HS-27A (cell line): ENCODE results near the gene B4GALT5.
"Not testable (repeated sequence)": the region's sequence is repeated elsewhere in the genome, so short reads cannot be mapped to it uniquely, and the experiment has no call there.

ENCODE experiments used
- DNase-seq: peaks from one replicate; pipeline ENCODE4 v3.0.0-alpha.2; 2012; ENCODE audit warnings: low read depth, missing footprints

The B4GALT5 gene

DNA sequence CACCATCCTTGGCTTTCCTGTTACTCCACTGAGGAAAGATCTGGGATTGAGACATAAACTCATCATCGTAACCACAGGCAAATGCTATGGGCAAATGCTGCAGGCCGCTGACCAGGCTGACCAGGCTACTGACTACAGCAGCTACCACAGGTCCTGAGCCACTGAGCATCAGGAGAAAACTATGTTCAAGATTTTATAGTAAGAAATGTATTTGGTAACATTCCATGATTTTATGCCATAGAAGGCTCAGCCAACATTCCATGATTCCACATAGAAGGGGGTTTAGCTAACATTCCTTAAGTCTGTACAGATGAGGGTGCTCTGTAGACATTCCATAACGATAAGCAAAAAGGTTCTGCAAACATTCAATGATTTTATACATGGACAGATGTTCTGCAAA lies 16.1 kb upstream of the B4GALT5 start:
- DNase-seq: no peak

DNA sequence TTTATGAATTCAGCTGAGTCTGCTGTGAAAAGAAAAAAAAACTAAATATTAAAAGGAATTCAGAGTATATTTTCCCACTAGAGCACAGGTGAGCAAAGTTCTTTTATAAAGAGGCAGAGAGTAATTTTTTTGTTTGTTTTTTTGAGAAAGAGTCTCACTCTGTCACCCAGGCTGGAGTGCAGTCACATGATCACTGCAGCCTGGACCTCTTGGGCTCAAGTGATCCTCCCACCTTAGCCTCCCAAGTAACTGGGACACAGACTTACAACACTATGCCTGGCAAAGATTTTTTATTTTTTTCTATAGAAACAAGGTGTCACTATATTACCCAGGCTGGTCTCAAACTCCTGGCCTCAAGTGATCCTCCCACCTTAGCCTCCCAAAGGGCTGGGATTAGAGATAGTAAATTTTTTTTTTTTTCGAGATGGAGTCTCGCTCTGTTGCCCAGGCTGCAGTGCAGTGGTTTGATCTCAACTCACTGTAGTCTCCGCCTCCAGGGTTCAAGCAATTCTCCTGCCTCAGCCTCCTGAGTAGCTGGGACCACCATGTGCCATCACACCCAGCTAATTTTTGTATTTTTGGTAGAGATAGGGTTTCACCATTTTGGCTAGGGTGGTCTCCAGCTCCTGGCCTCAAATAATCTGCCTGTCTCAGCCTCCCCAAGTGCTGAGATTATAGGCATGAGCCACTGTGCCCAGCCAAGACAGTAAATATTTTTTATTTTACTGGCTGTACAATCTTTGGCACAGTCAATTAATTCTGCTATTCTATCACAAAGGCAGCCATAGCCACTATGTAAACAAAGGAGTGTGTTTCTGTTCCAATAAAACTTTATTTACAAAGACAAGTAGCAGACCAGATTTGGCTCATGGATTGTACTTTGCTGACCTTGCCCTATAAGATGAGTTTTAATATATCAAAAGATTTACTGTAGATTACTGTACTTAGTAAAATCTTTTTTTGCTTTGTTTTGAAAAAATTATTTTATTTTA lies 14.5 kb upstream of the B4GALT5 start:
- DNase-seq: no peak

DNA sequence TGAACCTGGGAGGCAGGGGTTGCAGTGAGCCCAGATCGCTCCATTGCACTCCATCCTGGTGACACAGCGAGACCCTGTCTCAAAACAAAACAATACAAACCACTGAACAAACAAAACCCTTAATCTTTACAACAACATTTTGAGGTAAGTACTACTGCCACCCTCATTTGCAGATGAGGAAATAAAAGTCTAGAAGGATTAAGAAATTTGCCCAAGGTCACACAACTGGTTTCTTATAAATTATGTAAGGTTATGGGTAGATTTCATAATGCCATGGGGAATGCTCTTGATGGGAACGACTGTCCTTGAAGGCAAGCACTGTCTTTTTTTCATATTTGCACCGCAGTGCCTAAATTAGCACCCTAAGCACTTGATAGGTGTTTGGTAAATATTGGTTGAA lies 13.8 kb upstream of the B4GALT5 start:
- no peak for DNase-seq

DNA sequence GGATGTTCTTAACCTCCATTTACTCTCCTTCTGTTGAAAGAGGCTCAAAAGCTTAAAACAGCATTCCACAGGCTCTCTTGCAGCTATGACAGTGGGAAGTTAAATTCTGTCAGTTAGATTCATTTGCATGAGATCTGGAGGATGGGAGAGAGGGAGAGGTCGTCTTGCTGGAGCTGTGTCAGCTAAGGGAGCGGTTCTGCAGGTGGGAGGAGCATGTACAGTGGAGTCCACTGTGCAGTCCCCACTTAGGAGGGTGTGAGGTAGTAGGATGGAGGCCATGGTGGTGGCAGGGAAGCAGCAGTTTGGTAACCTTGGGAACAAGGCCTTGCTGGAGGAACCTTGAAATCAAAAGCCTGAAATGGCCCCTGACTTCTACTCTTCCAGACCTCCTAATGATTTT lies 12.0 kb upstream of the B4GALT5 start:
- no peak for DNase-seq

DNA sequence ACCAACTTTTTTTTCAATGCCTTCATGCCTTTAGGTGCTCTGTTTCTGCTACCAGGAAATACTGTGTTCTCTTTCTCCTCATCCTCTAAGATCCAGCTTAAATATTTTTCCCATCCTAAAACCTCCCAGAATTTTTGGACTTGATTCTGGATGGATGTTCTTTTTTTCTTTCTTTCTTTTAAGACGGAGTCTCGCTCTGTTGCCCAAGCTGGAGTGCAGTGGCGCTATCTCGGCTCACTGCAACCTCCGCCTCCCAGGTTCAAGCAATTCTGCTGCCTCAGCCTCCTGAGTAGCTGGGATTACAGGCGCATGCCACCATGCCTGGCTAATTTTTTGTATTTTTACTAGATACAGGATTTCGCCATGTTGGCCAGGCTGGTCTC lies 11.5 kb upstream of the B4GALT5 start:
- not testable (repeated sequence) for DNase-seq

DNA sequence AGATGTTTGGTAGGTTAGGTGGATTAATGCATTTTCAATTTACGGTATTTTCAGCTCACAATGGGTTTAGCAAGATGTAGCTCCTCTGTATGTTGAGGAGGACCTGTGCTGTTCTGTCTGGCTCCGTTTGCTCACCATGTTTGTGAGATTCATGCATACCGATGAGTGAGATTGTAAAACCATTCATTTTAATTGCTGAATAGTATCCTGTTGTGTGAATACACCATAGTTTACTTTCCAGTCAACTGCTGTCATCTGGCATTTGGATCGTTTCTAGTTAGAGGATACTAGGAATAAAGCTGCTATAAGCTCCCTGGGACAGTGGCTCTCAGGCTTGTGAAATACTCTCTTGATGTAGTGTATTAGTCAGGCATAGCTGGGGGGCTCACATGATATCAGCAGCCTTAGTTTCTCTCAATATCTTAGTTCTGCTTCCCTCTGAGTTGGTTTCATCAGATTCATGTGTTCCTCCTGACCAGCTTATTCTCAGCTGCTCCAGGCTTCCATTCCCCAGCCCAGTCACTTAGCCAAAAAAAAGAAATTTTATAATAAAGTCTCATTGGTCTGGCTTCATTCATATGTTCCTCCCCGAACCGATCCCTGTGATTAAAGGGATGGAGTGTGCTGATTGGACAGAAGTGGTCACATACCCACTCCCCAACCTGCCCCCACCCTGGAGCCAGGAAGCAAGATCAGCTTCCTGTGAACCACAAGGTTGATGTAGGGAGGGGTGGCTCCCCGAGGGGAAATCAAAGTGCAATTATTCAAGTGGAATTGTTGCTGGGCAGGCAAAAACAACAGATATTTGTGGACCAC lies 10.9 kb upstream of the B4GALT5 start:
- DNase-seq: no peak

DNA sequence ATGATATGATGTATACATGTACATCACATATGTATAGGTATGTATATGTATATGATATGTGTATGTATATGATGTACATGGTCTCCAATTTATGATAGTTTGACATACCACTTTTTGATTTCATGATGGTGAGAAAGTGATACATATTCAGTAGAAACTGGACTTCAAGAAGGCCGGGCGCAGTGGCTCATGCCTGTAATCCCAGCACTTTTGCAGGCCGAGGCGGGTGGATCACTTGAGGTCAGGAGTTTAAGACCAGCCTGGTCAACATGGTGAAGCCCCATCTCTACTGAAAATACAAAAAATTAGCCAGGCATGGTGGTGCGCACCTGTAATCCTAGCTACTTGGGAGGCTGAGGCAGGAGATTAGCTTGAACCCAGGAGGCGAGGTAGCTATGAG lies 10.1 kb upstream of the B4GALT5 start:
- DNase-seq: not testable (repeated sequence)

DNA sequence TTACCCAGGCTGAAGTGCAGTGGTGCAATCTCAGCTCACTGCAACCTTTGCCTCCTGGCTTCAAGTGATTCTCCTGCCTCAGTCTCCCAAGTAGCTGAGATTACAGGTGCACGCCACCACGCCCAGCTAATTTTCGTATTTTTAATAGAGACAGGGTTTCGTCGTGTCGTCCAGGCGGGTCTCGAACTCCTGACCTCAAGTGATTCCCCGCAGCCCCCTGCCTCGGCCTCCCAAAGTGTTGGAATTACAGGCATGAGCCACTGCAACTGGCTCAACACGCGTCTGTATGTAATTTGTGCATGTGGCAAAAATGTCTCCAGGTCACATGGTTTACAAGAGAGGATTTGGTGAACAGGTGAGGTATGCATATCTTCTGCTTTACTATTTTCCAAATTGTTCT lies 7.6 kb upstream of the B4GALT5 start:
- DNase-seq: not testable (repeated sequence)

DNA sequence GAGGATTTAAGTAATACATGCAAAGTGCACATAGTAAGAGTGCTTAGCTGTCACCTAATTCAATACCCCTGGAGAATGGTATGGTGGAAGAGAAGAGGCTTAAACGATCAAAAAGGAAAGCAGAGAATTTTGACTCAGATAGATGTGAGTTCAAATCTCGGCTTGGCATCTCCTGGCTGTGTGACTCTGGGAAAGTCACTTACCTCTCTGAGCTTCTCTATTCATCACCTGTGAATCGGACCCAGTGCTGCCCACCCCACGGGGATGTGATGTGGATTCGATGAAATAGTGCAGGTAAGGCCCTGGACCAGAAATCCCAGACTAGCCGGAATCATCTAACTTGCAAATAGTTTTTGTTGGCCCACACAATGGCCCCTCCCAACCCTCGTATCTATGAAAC lies 1.8 kb upstream of the B4GALT5 start:
- no peak for DNase-seq

DNA sequence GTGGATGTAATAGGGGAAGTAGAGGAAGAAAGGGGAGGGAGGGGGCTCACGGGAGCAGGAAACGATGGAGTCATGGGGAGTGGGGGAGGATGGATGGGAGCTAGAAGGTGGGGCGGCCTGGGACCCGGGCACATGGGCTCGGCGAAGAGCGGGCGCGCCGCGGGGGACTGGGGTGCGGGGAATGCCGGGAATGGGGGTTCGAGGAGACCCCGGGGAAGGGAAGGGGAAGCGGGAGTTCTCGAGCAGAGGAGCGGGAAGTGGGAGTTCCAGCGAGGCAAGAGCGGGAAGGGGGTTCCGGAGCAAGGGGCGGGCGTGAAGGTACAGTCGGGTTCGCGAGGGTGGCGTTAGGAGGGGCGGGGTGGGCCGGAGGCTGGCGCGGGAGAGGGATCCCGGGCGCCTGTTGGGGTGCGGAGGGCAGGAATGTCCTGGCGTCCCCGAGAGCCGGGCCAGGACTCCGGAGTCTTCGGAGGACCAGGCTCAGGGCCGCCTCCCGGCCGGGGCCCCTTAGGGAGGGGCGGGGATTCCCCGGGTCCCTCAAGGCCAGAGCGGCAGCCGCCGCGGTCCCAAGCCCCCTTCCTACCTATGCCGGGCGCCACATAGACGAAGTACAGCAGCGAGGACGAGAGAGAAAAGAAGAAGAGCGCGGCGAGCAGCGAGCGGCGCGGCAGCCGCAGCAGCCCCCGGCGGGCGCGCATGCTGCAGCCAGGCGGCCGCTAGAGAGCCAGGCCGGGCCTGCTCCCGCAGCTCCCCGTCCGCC lies 504 bp downstream of the B4GALT5 start:
- no peak for DNase-seq

DNA sequence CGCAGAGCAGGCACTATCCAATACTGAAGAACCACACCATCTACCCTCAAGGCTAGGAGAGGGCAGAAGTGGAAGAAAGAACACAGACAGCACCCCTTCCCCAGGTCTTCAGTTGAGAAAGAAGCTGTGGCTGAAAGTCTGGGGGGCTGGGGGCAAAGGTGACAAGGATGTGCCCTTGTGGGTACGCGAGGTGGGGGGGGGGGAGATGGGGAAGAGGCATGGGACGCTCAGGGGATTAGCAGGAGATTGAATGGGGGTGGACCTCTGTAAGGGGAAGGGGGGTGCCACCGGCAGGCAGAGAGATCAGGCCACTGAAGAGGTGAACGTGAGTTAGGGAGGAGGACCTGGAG lies 1.1 kb downstream of the B4GALT5 start:
- DNase-seq: no peak

DNA sequence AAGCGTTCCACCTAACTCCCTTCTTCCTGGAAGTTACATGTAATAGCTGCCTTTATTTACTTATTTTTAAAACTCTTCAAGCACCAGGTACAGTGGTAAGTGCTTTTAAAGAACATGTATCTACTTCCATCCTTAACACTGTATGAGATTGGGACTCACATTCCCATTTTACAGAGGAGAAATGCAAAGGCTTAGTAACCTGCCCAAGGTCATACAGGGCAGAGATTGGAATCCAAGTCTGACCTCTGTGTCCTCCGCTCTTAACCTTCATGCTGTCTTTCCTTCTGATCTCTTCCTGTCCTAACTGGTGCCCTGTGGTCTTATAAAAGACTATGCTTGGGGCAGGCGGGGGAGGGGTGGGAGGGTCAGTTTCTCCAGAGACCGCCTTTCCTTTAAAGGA lies 1.6 kb downstream of the B4GALT5 start:
- no peak for DNase-seq

DNA sequence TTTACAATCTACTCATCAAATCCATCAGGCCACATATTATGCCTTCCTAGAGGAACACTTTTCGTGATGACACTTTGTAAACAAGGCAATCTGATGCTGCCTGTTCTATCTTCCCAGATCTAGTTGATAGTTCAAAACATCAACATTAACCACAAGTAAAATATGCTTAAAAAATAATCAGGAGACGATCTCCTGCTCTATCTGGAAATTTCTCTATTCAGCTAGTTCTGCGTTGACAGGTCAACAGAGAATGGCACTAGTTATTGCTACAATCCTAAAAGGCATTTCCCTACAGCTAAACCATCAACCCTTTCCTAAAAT lies 2.1 kb downstream of the B4GALT5 start:
- no peak for DNase-seq

DNA sequence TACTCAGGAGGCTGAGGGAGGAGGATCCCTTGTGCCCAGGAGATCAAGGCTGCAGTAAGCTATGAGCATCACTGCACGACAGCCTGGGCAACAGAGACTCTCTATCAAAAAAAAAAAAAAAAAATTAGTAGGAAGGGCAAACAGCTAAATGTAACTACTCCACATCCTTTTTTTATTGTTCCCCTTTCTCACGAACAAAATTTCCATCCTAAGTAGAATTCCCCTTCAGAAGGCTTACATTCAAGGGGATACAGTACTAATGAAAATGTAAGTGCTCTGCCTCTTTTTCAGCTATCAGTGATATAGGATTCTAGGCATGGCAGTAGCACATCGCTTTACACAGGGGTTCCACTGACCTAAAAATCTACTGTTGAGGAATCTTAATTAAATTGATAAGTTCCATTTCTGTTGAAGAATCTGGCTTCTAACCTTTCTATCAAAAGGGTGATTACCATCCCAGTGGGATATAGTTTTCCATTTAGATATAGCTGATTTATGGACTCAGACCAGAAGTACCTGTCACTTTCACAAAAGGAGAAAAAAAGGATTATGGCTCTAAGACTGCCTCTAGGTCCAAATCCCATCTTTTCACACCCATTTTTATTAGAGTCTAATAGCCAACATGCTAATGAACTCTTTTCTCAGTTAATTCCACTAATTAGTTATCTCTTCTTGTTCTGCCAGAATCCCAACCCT lies 2.6 kb downstream of the B4GALT5 start:
- DNase-seq: no peak

DNA sequence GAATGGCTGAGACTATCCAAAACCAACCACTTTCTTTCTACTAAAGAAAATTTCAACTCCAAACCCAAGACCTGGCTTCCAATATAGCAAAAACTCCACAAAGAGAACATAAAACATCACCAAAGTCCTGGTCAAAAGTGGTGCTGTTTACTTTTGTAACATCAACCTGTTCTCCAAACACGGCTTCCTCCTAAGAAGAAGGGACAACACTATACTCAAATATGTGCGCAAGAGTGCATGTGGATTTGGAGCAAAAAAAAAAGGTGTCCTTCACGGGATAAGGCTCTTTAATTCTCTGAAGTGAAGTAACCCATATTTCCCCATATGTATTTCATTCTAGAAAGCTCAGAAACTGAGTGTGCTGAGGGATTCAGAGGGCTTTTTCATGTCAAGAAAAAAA lies 6.6 kb downstream of the B4GALT5 start:
- DNase-seq: no peak

DNA sequence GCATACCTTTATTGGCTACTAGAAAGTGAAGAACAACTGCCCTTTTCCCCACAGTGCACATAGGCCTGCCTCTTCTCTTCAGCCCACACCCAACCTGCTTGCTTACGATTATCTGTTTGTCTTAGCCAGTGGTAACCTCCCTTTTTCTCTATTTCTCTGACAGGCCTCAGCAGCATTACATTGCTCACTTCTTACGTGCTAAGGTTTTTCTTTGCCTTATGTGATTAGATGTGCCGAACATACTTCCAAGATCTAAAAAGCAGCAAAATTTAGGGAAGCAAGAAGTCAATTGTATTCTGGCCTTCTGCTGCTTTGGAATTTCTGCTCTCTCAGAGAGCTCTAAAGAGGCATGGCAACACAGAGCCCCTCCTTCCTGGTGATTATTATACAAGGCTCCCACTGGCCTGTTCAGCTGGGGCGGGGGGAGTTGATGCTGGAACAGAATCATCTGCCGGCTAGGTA lies 7.0 kb downstream of the B4GALT5 start:
- DNase-seq: no peak

DNA sequence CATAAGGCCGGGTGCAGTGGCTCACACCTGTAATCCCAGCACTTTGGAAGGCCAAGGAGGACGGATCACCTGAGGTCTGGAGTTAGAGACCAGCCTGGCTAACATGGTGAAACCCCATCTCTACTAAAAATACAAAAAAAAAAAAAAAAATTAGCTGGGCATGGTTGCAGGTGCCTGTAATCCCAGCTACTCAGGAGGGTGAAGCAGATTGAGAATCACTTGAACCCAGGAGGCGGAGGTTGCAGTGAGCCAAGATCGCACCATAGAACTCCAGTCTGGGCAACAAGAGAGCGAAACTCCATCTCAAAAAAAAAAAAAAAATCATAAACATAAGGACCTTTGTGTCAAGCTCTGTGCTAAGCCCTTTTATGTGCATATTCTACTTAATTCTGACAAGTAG lies 7.8 kb downstream of the B4GALT5 start:
- not testable (repeated sequence) for DNase-seq

DNA sequence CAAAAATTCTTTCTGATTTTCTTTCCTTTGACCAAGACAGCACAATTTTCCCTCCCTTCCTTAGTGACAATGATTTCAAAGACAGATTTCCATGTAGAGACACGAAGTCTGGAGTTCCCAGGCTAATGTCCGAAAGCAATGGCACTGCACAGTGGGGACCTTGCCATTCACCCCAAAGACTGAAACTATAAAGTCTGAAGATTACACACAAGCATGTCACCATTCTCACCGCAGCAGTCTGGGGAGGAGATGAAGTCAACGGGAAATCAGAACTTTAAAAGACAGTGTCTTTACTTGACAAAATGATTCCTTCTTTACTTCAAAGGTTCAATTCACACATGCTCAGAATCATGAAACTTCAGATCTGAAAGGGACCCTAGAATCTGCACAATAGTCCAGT lies 8.3 kb downstream of the B4GALT5 start:
- no peak for DNase-seq

DNA sequence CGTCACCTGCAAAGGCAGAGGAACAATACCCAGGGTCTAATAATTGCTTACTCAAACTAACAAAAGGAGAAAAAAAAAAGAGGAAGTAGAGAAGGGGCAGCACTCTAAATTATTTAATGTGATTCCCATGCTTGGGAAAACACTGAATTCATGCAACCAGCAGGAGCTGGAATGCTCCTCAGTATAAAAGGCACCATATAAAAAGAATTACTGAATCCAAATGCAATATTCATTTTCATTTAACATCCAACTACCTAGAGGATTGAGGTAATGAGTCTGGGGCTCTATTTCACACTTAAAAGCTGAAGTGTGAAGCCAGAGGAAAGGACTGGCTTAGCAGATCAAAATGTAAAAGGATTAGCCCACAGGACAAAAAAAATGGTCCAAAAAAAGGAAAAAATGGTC lies 8.7 kb downstream of the B4GALT5 start:
- no peak for DNase-seq

DNA sequence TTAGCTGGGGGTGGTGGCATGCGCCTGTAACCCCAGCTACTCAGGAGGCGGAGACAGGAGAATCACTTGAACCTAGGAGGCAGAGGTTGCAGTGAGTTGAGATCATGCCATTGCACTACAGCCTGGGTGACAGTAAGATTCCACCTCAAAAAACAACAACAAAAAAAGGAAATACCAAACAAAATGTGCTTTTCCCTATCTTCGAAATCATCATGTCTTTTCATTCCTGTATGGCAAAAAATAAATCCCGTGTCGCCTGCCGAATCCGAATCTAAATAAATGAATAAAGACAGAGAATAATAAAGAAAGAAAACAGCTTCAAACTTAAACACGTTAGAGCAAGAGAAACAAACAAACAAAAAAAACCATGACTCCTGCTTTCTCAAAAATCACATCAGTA lies 11.8 kb downstream of the B4GALT5 start:
- DNase-seq: no peak

DNA sequence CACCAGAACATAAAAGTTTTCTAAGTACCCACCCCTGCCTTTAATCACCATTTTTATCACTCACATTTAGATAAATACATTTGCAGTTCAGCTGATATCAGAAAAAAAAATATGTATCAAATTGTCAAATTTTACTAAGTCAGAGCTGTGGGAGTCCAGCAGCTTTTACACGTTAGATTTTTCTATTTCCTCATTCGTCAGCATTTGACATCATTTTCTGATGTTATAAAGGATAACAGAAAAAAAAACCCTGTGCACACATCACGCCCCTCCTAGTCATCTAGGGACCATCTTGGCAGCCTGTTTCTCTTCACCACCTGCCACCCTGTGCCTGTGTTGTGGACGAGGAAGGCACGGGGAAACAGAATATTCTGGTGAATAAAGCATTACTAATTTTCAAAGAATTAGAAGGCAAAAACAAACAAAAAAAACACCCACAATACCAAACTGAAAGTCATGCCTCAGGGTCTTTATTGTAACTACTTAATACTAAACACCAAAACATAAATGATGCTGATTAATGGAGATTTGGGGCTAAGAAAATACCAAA lies 12.4 kb downstream of the B4GALT5 start:
- DNase-seq: no peak
